Ammon's horn (tissue), 1 donor: ENCODE measurements around the gene RAB5B.
"Not testable (repeated sequence)": the region's sequence is repeated elsewhere in the genome, so short reads cannot be mapped to it uniquely, and the experiment has no call there.

ENCODE experiments used
- DNase-seq: peaks from one replicate; pipeline ENCODE4 v3.0.0-alpha.2; 2016; ENCODE audit warnings: low spot score

Gene RAB5B

DNA sequence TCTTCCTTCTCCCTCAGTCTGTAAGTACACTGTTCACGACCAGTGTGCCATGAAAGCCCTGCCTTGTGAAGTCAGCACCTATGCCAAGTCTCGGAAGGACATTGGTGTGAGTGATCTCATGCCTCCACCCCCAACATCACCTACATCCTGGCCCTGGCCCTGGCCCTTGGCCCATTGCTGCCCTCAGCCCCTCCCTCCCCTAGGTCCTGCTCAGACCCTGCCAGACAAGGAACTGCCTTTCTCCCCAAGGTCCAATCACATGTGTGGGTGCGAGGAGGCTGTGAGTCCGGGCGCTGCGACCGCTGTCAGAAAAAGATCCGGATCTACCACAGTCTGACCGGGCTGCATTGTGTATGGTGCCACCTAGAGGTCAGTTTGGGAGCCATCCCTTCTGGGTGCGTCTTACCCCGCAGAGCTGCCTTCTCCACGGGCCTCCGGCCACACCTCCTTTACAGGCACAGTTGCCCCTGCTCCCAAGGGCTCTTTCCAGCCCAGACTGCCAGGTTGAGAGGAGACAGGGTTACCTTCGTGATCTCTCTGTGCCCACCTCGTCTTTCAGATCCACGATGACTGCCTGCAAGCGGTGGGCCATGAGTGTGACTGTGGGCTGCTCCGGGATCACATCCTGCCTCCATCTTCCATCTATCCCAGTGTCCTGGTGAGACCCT lies 33.7 kb upstream of the RAB5B start:
- peak; percentile 93 for DNase-seq

DNA sequence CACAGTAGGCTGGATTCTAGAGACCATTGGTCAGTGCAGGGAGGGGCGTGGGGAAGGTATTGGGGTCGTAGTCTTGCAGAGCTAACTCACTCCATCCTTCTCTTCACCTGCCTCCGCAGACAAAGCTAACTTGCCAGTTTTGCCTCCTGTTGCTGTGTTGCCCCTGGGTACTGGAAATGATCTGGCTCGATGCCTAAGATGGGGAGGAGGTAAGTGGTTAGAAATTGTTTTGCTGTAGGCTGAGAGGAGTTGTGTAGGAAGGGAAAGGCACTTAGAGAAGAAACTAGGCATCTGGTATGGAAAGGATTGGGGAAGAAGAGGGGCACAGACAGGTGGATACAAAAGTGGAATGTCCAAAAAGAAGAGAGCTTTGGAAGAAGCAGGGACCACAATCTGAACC lies 31.8 kb upstream of the RAB5B start:
- DNase-seq, result no peak

DNA sequence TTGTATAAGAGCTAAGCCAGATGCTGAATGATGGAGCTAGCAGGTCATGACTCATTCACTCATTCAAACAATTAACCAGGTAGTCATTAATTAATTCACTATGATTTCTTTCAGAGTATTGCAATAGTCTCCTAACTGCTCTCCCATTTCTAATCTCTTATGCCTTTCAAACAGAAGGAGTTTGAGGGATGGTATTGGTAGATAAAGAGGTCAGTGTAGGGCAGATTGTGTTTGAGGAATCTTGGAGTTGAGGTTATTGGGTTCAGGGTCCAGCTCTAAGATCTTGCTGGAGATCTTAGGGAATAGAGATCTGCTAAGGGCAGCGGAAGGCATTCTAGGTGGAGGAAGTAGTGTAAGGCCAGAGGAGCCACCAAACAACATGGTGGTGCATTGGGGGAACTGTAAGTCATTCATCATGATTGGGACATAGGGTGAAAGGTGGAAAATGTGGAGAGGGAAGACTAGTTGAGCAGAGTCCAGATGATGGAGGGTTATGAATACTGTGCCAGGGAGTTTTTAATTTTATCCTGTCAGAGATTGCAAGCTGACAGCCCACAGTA lies 31.2 kb upstream of the RAB5B start:
- no peak for DNase-seq

DNA sequence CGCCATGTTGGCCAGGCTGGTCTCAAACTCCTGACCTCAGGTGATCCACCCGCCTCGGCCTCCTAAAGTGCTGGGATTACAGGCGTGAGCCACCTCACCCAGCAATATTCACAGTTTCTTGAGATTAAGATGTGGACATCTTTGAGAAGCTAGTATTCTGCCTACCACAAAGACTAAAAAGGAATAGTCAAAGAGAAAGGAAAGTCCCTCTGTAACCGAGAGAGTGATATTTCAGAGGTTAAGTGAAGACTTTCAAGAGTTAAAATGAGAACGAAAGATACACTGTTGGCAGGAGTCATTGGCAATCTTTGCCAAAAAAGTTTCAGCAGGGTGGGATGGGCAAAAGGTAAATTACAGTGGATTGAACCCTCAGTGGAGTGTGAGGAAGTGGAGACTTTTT lies 27.3 kb upstream of the RAB5B start:
- DNase-seq, result no peak

DNA sequence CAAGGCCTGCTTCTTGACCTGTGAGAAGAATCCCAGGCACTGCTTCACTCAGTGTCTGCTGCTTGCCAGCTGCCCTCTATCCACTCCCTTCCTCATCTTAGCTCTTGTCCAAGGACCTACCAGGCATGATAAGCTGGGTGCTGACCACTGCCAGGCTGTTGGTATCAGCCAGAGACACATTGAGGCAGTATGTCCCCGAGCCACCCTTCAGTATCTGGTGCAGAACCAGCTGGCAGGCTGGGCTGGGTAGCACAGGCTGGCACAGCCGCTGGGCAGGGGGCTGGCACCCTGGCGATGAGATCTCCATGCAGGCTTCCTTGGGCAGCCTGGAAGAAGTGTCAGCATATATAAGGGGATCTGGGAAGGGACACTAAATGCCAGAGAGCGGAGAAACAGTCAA lies 18.5 kb upstream of the RAB5B start:
- DNase-seq, result no peak

DNA sequence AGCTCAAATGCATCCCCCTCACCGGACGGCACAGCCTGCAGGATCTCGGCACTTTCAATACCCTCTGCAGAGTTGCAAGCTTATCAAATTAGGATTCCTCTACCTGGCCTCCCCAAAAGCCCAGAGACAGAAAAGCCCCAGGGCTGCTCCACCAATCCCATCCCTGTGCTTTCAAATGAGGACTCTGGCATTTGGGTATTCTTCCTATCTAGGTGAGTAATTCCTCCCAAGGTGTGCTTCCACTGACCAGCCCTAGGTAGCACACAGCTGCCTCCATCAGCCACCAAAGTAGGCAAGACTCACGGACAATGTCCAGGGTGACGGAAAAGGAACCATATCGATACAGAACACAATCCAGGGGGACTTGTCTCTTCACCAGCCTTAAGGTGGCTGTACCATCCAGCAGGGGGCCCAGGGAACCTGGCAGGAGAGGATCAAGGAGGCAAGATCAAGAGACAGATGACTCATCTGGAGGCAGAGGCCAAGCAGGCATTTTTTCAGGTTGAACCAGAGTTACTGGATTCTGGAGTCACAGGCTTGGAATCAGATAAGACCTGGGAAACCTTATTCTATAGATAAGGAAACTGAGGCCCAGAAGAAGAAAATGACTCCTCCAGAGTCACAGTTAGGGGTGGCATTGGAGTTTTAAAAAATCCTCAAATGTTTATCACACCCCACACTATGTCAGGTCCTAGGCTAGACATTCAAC lies 17.9 kb upstream of the RAB5B start:
- DNase-seq, result no peak

DNA sequence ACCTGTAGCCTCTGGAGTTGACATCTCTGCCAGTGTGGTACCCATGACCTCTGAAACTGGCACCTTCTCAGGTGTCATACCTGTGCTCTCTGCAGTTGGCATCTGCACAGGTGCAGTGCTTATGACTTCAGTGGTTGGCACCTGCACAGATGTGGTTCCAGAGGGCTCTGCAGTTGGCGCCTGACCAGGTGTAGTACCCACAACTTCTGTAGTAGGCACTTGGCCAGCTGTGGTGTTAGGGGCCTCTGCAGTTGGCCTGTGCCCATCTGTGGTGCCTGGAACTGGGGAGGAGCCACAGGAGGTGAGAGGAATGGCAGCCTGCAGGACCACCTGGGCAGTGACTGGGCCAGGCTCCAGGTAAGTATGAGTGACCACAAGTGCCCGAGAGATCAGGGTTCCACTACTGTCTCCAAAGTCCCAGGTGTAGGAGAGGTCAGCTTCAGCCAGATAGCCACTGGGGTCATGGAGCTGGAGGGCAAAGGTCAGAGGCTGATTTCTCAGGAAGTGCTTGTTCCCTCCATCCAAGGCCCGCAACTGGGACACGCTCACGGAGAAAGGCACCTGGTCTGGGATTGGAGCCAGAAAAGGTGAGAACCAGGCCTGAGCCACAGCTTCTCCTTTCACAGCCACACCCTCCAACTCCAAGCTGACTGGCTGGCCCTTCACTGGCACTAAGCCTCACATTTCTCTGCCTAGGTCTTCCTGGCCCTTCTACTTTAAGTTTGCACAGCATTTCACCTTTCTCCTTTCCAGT lies 16.6 kb upstream of the RAB5B start:
- DNase-seq, result no peak

DNA sequence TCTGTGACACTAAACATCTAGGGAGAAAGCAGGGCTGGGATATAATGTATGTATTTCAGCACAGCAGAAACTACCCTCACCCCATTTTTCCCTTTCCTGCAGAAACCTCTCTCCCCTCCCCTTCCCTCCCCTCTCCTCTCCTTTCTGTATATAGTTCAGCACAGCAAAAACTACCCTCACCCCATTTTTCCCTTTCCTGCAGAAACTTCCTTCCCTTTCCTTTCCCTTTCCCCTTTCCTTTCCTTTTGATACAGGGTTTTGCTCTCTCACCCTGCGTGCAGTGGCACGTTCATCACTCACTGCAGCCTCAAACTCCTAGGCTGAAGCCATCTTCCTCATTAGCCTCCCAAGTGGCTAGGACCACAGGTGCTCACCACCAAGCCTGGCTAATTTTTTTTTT lies 10.1 kb upstream of the RAB5B start:
- DNase-seq, result no peak

DNA sequence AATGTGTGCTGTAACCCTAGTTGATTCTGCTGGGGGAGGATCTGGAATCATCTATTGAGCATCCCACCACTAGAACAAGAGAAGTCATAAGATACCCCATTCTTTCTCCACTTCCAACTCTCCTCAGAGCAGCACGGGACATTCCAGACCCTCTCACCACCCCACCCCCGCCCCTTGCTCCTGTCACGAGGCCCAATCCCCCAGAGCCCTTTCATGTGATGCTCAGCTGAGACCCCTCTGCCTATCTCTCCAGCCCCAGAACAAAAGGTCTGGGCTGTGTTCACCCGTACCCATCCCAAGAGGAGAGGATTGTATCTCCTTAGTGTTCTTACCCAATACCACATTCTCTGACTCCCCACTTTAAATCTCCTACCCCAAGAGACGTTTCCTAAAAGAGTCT lies 8.6 kb upstream of the RAB5B start:
- no peak for DNase-seq

DNA sequence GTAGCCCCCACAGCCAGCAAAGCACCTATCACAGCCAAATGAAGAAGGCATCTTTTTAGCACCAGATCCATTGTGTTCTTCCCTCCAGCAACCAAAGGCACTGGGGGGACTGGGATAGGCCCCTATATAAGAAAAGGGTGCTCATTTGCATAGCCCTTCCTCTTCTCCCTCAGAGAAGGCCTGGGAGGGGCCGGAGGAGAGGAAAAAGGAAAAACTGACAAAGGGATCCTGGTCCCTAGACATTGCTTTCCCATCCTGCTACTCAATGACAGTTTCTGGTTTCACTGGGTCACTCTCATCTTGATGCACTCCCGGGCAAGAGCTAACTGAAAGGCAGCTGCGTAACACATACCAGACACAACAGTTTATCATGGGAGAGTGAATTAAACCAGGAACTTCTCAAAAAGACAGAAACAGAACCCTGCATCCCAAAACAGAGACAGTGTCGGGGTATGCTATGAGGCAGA lies 7.9 kb upstream of the RAB5B start, which contains the start of gene PMEL:
Gene PMEL, minus strand, starts transcription at position 102 of the 467 bp plus-strand sequence. Its CDS starts 31 bp downstream, at position 71.
- no peak for DNase-seq

DNA sequence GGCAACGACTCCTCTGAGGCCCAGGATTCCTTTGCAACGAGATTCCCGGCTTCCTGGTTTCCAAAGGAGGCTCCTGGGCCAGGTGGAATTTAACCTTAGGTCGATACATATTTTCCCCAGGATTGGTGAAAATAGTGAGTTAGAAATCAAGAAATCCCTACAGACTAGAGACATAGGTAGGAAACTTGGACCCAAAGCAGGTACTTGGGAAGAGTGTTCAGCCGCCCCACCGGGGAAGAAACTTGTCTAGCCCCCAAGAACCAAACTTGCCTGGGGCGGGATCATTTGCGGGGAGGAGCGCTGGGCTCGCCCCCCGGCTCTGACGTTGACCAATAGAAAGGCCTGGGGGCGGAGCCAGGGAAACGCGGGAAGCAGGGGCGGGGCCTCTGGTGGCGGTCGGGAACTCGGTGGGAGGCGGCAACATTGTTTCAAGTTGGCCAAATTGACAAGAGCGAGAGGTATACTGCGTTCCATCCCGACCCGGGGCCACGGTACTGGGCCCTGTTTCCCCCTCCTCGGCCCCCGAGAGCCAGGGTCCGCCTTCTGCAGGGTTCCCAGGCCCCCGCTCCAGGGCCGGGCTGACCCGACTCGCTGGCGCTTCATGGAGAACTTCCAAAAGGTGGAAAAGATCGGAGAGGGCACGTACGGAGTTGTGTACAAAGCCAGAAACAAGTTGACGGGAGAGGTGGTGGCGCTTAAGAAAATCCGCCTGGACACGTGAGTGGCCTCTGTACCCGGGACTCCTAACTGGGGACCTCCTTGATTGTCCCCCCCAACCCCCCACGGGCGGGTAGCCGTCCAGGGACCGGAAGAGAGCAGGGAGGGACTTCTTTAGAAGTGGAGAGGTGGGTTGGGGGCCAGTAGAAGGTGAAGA lies 7.2 kb upstream of the RAB5B start, which contains the start of gene CDK2:
Gene CDK2, plus strand, starts transcription at position 423 of the 874 bp plus-strand sequence. Its CDS starts 179 bp downstream, at position 602.
- peak; percentile 86 for DNase-seq

DNA sequence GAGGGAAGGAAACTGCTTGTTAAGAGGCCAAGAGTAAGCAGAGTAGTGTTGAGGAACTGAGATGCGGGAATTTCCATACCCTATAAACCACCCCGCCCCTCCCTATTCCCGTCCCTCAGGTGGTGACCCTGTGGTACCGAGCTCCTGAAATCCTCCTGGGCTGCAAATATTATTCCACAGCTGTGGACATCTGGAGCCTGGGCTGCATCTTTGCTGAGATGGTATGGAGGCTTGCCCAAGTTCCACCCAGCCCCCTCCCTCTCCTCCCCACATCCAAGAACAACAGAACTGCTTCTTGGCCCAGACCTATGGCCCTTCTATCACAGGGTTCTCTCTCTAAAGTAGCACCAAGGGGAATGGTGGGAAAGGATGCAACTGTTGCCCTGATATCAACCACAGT lies 4.5 kb upstream of the RAB5B start:
- no peak for DNase-seq

DNA sequence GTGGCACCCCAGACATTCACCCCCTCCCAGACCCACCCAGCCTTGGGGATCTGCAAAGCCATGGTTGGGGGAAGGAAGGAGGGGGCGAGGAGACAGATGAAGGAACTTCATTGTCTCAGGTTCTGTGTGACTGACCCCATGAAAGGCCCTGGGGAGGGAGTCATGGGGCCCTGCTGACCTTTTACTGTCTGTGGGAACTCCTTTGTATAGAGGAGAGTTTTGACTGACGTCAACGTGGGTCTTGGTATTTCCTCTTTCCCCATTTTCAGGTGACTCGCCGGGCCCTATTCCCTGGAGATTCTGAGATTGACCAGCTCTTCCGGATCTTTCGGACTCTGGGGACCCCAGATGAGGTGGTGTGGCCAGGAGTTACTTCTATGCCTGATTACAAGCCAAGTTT lies 3.1 kb upstream of the RAB5B start:
- no peak for DNase-seq

DNA sequence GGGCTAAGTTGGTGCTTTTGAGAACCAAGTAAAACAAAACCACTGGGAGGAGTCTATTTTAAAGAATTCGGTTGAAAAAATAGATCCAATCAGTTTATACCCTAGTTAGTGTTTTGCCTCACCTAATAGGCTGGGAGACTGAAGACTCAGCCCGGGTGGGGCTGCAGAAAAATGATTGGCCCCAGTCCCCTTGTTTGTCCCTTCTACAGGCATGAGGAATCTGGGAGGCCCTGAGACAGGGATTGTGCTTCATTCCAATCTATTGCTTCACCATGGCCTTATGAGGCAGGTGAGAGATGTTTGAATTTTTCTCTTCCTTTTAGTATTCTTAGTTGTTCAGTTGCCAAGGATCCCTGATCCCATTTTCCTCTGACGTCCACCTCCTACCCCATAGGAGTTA lies 1.8 kb upstream of the RAB5B start:
- DNase-seq, result no peak

DNA sequence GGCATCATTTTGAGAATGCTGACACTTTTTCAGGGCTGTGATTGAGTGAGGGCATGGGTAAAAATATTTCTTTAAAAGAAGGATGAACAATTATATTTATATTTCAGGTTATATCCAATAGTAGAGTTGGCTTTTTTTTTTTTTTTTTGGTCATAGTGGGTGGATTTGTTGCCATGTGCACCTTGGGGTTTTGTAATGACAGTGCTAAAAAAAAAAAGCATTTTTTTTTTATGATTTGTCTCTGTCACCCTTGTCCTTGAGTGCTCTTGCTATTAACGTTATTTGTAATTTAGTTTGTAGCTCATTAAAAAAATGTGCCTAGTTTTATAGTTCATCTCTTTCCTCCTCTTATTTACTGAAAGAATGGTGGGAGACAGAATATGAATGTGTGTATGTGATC lies 1.4 kb upstream of the RAB5B start:
- DNase-seq, result no peak

DNA sequence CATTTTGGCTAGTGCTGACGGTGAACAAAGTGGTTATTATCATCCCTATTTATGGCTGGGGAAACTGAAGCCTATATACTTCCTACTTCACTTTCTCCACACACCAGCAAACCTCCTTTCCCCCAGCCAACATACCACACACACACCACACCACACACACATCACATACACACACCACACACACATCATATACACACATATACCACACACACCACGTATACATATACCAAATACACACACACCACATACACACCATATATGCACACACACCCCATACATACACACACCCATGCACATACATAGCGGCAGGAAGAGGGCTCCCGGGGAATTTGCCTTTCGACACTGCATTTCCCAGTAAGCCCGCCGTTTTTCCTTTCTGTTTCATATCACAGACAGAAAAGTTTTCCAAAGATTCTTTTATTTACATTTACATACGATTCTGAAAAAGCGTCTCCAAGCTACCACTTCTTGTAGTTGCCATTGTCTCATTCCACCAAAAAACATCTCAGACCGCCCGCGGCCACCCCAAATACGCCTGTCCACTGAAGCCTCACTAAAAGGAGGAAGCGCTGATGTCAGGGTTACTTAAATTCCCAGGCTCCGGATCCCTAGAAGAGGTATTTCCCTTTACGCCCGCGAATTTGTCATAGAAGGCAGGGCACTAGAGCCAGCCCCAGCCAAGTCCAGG lies 823 bp upstream of the RAB5B start:
- DNase-seq, result peak; percentile 20

DNA sequence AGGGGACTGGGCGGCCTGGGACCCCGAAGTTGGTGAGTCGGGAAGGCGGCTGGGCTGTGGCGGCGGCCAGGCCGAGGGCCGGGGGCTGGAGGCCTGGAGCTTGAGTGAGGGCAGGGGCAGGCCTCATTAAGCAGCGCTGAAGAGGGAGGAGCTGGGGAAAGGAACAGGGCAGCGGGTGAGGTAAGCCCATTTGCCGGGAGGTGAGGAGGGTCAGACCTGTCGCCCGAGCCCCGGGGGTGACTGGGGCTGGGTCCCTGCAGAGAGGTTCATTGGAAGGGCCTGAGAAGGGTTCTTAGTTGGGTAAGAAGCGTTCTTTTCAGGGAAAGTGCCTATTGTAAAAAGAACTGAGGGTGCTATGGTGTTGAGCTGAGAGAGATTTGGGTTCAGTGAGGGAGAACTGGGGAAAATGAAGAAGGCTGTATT lies 441 bp downstream of the RAB5B start:
- peak; percentile 54 for DNase-seq

DNA sequence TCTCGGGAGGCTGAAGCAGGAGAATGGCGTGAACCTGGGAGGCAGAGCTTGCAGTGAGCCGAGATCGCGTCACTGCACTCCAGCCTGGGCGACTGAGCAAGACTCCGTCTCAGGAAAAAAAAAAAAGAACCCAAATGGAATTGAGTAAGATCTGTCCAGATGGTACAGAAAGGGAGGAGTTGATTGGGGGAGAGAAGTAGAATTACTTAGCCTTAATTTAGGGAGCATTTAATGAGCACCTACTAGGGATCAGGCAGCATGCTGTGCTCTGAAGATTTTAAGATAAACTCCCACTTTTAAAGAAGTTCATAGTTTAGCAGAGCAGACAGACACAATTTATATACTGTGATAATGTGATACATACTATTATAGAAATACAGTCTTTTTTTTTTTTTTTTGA lies 4.5 kb downstream of the RAB5B start:
- no peak for DNase-seq

DNA sequence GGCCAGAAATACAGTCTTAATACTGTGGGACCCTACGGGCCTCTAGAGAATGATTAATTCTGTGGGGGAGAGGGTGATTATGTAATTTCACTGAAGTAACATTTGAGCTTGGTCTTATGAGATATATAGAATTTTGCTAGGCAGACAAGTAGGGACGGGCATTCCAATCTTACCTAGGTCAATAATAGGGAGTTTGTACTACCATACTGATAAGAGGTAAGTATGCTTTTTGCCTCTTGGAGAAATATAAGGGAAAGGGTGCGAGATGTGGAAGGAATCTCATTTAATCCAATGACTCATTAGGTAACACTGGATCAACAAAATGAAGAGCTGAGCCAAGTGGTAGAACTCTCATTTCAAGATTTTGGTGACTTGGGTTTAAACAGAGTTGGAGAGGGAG lies 5.2 kb downstream of the RAB5B start:
- DNase-seq, result no peak

DNA sequence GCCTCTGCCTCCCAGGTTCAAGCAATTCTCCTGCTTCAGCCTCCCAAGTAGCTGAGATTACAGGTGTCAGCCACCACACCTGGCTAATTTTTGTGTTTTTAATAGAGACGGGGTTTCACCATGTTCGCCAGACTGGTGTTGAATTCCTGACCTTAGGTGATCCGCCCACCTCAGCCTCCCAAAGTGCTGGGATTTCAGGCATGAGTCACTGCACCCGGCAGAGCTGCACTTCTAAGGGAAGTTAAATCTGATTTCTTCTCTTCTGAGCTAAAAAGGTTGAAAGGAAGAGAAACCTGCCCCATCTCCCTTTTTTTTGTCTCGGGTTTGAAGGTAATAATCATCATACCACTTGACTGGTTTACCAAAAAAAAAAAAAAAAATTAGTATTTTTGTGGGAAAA lies 8.0 kb downstream of the RAB5B start:
- not testable (repeated sequence) for DNase-seq
